CD4-positive, alpha-beta memory T cell (primary cell): ENCODE measurements around the gene PGGHG. TPM values are rescaled to one million over a fixed set of nuclear protein-coding genes. Genes with fewer than 3 reads are reported as not detected.

Experiments
- CTCF ChIA-PET: fragments of 350-600 bp; sonication (Branson Sonifier 250); formaldehyde crosslinking; loops from one replicate; lab custom pipeline; 2021; ENCODE audit warnings: inconsistent platforms; ENCODE audit not compliant: partially characterized antibody; lab: Charles Lee
- POLR2A ChIA-PET: fragments of 350-600 bp; sonication (Branson Sonifier 250); formaldehyde crosslinking; loops from one replicate; lab custom pipeline; 2021; ENCODE audit not compliant: partially characterized antibody; lab: Charles Lee
- DNase-seq, 5 donors: peaks; one replicate each; pipeline versions ENCODE4 v3.0.0 to v3.0.0-alpha.2; 2020 to 2022; ENCODE audit warnings: mixed read lengths in 1 of 5
- H3K27ac ChIP-seq: one replicate; pipeline ENCODE4 v1.7.0; 2013; ENCODE audit warnings: low read depth, low read length
- H3K27me3 ChIP-seq: 2 replicates; pipeline ENCODE4 v1.7.0; 2013; ENCODE audit warnings: mild to moderate bottlenecking, low read length, moderate library complexity; ENCODE audit not compliant: insufficient read depth
- H3K36me3 ChIP-seq: 2 replicates; pipeline ENCODE4 v1.7.0; 2013; ENCODE audit warnings: mild to moderate bottlenecking, low read length, moderate library complexity; ENCODE audit not compliant: insufficient read depth
- H3K4me1 ChIP-seq: 2 replicates; pipeline ENCODE4 v1.7.0; 2013; ENCODE audit warnings: mild to moderate bottlenecking, low read length, moderate library complexity; ENCODE audit not compliant: insufficient read depth
- H3K4me3 ChIP-seq, 2 donors: one replicate each; pipeline ENCODE4 v1.7.0; 2013; ENCODE audit warnings: low read length in 2 of 2, mild to moderate bottlenecking in 1 of 2
- H3K9me3 ChIP-seq, 2 donors: one replicate each; pipeline ENCODE4 v1.7.0; 2013; ENCODE audit warnings: low read length in 2 of 2, control low read depth in 1 of 2; ENCODE audit not compliant: control insufficient read depth in 1 of 2
- H3K27ac Mint-ChIP-seq, 7 donors: one replicate each; pipeline ENCODE4 v1.8.0; 2020 to 2021; ENCODE audit warnings: mixed read lengths in 7 of 7, mild to moderate bottlenecking in 6 of 7, inconsistent platforms in 3 of 7, moderate library complexity in 3 of 7
- H3K27me3 Mint-ChIP-seq, 2 donors: one replicate each; pipeline ENCODE4 v1.8.0; 2020 to 2021; ENCODE audit warnings: mixed read lengths in 2 of 2
- H3K36me3 Mint-ChIP-seq, 2 donors: one replicate each; pipeline ENCODE4 v1.8.0; 2020 to 2021; ENCODE audit warnings: mixed read lengths in 2 of 2, inconsistent platforms in 1 of 2, mild to moderate bottlenecking in 1 of 2
- H3K4me1 Mint-ChIP-seq, 4 donors: one replicate each; pipeline ENCODE4 v1.8.0; 2020 to 2021; ENCODE audit warnings: mixed read lengths in 4 of 4, mild to moderate bottlenecking in 1 of 4
- H3K4me3 Mint-ChIP-seq, 8 donors: one replicate each; pipeline ENCODE4 v1.8.0; 2020 to 2021; ENCODE audit warnings: mixed read lengths in 8 of 8, mild to moderate bottlenecking in 7 of 8, moderate library complexity in 6 of 8, inconsistent platforms in 3 of 8
- H3K9me3 Mint-ChIP-seq, 8 donors: one replicate each; pipeline ENCODE4 v1.8.0; 2020 to 2021; ENCODE audit warnings: mixed read lengths in 8 of 8, mild to moderate bottlenecking in 5 of 8, inconsistent platforms in 3 of 8, moderate library complexity in 1 of 8
- intact Hi-C: fragments of 100-400 bp; cut with micrococcal nuclease; formaldehyde crosslinking; loops from one replicate; pipeline ENCODE4 v1.15.1; 2023
- polyA plus RNA-seq, 2 donors: library from polyadenylated mRNA; unstranded; fragments of 300-500 nt; fragmentation: Illumina TruSeq; gene quantifications; one replicate each; pipeline ENCODE4 v1.2.3, GENCODE V29; 2021
- total RNA-seq, 2 experiments: library from RNA; stranded (reverse); gene quantifications; one replicate each; pipeline ENCODE4 v1.2.3, GENCODE V29; 2021

The PGGHG gene
- total and polyA plus RNA-seq, 4 experiments from 2014 or later = 3.0 to 304 (median 155) TPM

DNA sequence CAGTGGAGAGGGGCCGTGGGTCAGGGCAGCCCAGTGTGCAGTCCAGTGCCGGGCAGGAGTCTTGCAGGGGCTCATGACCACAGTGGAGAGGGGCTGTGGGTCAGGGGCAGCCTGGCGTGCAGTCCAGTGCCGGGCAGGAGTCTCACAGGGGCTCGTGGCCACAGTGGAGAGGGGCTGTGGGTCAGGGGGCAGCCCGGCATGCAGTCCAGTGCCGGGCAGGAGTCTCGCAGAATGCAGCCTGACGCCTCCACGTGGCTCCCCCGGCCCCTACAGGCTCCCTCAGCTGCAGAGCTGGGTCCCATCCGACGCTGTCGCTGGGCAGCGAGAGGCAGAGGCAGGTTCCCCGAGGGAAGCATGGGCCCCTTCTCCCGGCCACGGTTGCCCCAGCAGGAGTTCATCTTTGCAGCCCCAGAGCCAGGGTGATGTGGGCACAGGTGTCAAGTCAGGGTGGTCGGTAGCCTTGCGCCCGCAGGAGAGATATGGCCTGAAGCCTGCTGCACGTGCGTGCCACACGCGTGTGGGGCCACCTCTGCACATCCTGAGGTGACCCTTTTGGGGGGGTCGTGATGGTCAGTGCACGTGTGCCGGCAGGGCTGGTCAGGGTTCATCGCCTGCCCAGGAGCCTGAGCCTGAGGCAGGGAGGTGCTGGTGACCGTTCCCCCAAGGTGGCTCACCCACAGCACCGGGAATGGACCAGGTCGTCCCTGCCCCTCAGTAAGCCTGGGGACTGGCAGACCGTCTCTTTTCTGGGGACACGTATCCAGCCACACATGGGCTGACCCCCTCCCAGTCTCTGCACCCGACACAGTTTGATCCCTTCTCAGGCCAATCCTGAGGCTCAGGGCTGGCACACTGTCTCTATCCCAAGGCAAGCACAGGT lies 7.5 kb downstream of the PGGHG start:
- peaks cover 8% of the 10 kb centered on the region for H3K36me3 ChIP-seq
- intact Hi-C loops = no loop called here
- peaks cover 23% of the 10 kb centered on the region for H3K4me1 ChIP-seq
- CTCF ChIA-PET = interaction anchor here (1.3 kb wide), 1 partner anchor 17 kb away, joined by 4 read pairs; no protein-coding TSS in a partner anchor
- Mint-ChIP-seq H3K36me3 (peaks cover 0 to 15% of the 10 kb centered on the region in 2 donors), H3K4me1 (peaks cover 9 to 35% (median 17%) of the 10 kb centered on the region in 4 donors), H3K27me3 (peaks cover 0 to 3% of the 10 kb centered on the region in 2 donors), H3K9me3 (peaks cover 0 to 1% (median 0%) of the 10 kb centered on the region in 8 donors), H3K4me3 (peak overlapping the region in 1 of 8 donors; percentile 10), H3K27ac (peak overlapping the region in 2 of 7 donors; percentile 4 to 75)
- H3K27me3 ChIP-seq = no peaks in the 10 kb centered on the region
- POLR2A ChIA-PET = interaction anchor here (1.0 to 9.9 kb wide), 3 partner anchors 11 to 28 kb away, joined by 4 to 148 read pairs (median 15); partner anchors contain the start of gene NLRP6
- H3K9me3 ChIP-seq = no peaks in the 10 kb centered on the region
- DNase-seq = peak in 1 of 5 donors; percentile 18
- no peak overlapping the region for H3K27ac ChIP-seq
- H3K4me3 ChIP-seq = no peak overlapping the region

GRCh38 chr11:297051-297585 lies 8.2 kb downstream of the PGGHG start:
- POLR2A ChIA-PET = interaction anchor here (1.5 to 4.2 kb wide), 2 partner anchors 10 to 29 kb away, joined by 6 to 32 read pairs; partner anchors contain the start of gene PGGHG
- peaks cover 0 to 1% (median 0%) of the 10 kb centered on the region in 8 donors for H3K9me3 Mint-ChIP-seq
- peak overlapping the region; percentile 5 to 87 (median 38) for H3K27ac Mint-ChIP-seq
- Histone ChIP-seq H3K4me1 (peaks cover 23% of the 10 kb centered on the region), H3K27ac (no peak overlapping the region), H3K27me3 (no peaks in the 10 kb centered on the region), H3K4me3 (no peak overlapping the region), H3K9me3 (no peaks in the 10 kb centered on the region), H3K36me3 (peaks cover 8% of the 10 kb centered on the region)
- peaks cover 0 to 13% of the 10 kb centered on the region in 2 donors for H3K36me3 Mint-ChIP-seq
- intact Hi-C loops = no loop called here
- peak in 1 of 5 donors; percentile 35 for DNase-seq
- CTCF ChIA-PET = no interaction called here
- H3K27me3 Mint-ChIP-seq = peaks cover 0 to 3% of the 10 kb centered on the region in 2 donors
- peak overlapping the region in 5 of 8 donors; percentile 16 to 70 (median 43) for H3K4me3 Mint-ChIP-seq
- H3K4me1 Mint-ChIP-seq = peaks cover 9 to 33% (median 16%) of the 10 kb centered on the region in 4 donors

GRCh38 chr11:297586-298405 lies 8.9 kb downstream of the PGGHG start:
- intact Hi-C loops = no loop called here
- CTCF ChIA-PET = interaction anchor here (0.9 kb wide), 1 partner anchor 61 kb away, joined by 4 read pairs; no protein-coding TSS in a partner anchor
- peaks cover 0 to 3% of the 10 kb centered on the region in 2 donors for H3K27me3 Mint-ChIP-seq
- POLR2A ChIA-PET = interaction anchor here (0.6 to 4.2 kb wide), 9 partner anchors 8 to 109 kb away, joined by 3 to 32 read pairs (median 5); partner anchors contain the start of genes BET1L, PGGHG, PSMD13 and RIC8A
- H3K27ac Mint-ChIP-seq = peak overlapping the region; percentile 5 to 87 (median 38)
- Histone ChIP-seq H3K27me3 (no peaks in the 10 kb centered on the region), H3K4me3 (no peak overlapping the region), H3K4me1 (peaks cover 23% of the 10 kb centered on the region), H3K27ac (no peak overlapping the region), H3K36me3 (peaks cover 3% of the 10 kb centered on the region), H3K9me3 (no peaks in the 10 kb centered on the region)
- peak overlapping the region in 7 of 8 donors; percentile 25 to 70 (median 43) for H3K4me3 Mint-ChIP-seq
- peaks cover 9 to 36% (median 16%) of the 10 kb centered on the region in 4 donors for H3K4me1 Mint-ChIP-seq
- peaks cover 0 to 10% of the 10 kb centered on the region in 2 donors for H3K36me3 Mint-ChIP-seq
- peaks cover 0 to 1% (median 0%) of the 10 kb centered on the region in 8 donors for H3K9me3 Mint-ChIP-seq
- DNase-seq = peak in 3 of 5 donors; percentile 43 to 57 (median 48)

GRCh38 chr11:298406-299065 lies 9.6 kb downstream of the PGGHG start:
- no peak overlapping the region for H3K4me3 ChIP-seq
- Mint-ChIP-seq H3K27ac (peak overlapping the region in 1 of 7 donors; percentile 75), H3K9me3 (peaks cover 0 to 1% (median 0%) of the 10 kb centered on the region in 8 donors), H3K4me3 (peak overlapping the region in 1 of 8 donors; percentile 25), H3K27me3 (peaks cover 0 to 3% of the 10 kb centered on the region in 2 donors), H3K4me1 (peaks cover 9 to 42% (median 17%) of the 10 kb centered on the region in 4 donors), H3K36me3 (peaks cover 0 to 10% of the 10 kb centered on the region in 2 donors)
- POLR2A ChIA-PET = interaction anchor here (0.6 to 4.2 kb wide), 11 partner anchors 9 to 108 kb away, joined by 3 to 32 read pairs (median 4); partner anchors contain the start of genes BET1L, PGGHG, PSMD13 and RIC8A
- intact Hi-C loops = no loop called here
- no peak overlapping the region for H3K27ac ChIP-seq
- CTCF ChIA-PET = interaction anchor here (0.9 to 1.2 kb wide), 2 partner anchors 47 to 61 kb away, joined by 4 read pairs; no protein-coding TSS in a partner anchor
- no peaks in the 10 kb centered on the region for H3K27me3 ChIP-seq
- DNase-seq = peak in 1 of 5 donors; percentile 31
- peaks cover 23% of the 10 kb centered on the region for H3K4me1 ChIP-seq
- no peaks in the 10 kb centered on the region for H3K36me3 ChIP-seq
- no peaks in the 10 kb centered on the region for H3K9me3 ChIP-seq

- H3K27ac Mint-ChIP-seq = peak within 1 kb of the TSS in 2 of 7 donors; percentile 35 to 75
- H3K27me3 Mint-ChIP-seq = peaks cover 0 to 3% of the 10 kb centered on the region in 2 donors
- H3K9me3 Mint-ChIP-seq = peaks cover 0 to 1% (median 0%) of the 10 kb centered on the region in 8 donors
- Histone ChIP-seq H3K36me3 (no peaks in the 10 kb centered on the region), H3K4me3 (no peak within 1 kb of the TSS), H3K4me1 (peaks cover 23% of the 10 kb centered on the region), H3K27ac (no peak within 1 kb of the TSS), H3K9me3 (no peaks in the 10 kb centered on the region), H3K27me3 (no peaks in the 10 kb centered on the region)
- H3K4me1 Mint-ChIP-seq = peaks cover 9 to 42% (median 17%) of the 10 kb centered on the region in 4 donors
- H3K4me3 Mint-ChIP-seq = no peak within 1 kb of the TSS
- peaks cover 0 to 6% of the 10 kb centered on the region in 2 donors for H3K36me3 Mint-ChIP-seq
- ChIA-PET CTCF (interaction anchor here (1.1 to 1.4 kb wide), 3 partner anchors 13 to 47 kb away, joined by 3 to 4 read pairs (median 4); no protein-coding TSS in a partner anchor), POLR2A (interaction anchor here (0.6 to 4.2 kb wide), 13 partner anchors 10 to 108 kb away, joined by 3 to 32 read pairs (median 4); partner anchors contain the start of genes BET1L, IFITM1, PGGHG and PSMD13)
- intact Hi-C loops = no loop called here
- no peak for DNase-seq
These were observed 10.4 kb downstream of the PGGHG start, which contains the start of gene IFITM5 for GRCh38 chr11:299081-299891. IFITM5 (minus strand) TSS chr11:299526; CDS start chr11:299490, 36 bp downstream.
